Keratinocyte (primary cell): ENCODE data around the gene PTPRN2.

Experiments used
- EZH2 ChIP-seq: IDR thresholded peaks from one replicate; pipeline ENCODE4 v1.6.1; 2012; ENCODE audit warnings: inconsistent platforms, mild to moderate bottlenecking, low read length, moderate library complexity
- TF ChIP-seq, protein P1 (sequence below), 3 experiments: IDR thresholded peaks in 1 of 3; conservative IDR thresholded peaks in 1 of 3; optimal IDR thresholded peaks in 1 of 3; 2 replicates in 2 of 3; 3 replicates in 1 of 3; pipeline versions ENCODE3 to v1.5.1; 2011; ENCODE audit warnings: low read length in 3 of 3, mild to moderate bottlenecking in 3 of 3, moderate library complexity in 2 of 3, control low read depth in 1 of 3, inconsistent platforms in 1 of 3; ENCODE audit not compliant: insufficient read depth in 2 of 3; ENCODE audit errors: extremely low read depth in 1 of 3

DNA sequence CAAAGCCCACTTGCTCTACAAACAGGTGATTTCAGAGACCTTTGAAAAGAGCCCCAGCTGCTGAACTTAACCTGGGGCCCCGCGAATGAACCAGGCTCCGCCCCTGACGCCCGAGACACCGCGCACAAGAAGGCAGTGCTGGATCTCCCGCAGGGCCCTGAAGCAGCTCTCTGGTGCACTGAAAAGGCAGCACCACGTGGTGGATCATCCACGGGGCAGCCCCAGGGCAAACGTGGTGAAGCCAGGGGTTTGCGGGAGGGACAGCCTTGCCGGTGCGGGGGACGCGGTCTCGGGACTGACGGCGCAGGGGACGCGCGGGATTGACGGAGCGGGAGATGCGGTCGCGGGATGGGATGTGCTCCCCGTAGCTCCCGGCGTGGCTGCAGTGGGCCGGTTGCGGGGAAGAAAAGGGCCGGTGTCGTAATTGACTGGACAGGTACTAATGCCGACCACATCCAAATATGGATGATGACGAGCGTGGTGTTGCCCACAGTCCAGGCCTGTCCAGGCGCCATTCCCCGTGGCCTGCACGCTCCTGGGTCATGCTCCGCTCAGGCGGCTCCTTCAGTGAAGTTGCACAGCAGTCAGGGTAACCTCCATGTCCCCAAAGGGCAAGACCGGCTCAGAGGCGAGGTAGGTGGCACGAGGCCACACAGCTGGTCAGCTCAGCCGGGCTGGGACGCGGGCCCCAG lies 829.7 kb downstream of the PTPRN2 start:
- TF ChIP-seq, protein P1, sequence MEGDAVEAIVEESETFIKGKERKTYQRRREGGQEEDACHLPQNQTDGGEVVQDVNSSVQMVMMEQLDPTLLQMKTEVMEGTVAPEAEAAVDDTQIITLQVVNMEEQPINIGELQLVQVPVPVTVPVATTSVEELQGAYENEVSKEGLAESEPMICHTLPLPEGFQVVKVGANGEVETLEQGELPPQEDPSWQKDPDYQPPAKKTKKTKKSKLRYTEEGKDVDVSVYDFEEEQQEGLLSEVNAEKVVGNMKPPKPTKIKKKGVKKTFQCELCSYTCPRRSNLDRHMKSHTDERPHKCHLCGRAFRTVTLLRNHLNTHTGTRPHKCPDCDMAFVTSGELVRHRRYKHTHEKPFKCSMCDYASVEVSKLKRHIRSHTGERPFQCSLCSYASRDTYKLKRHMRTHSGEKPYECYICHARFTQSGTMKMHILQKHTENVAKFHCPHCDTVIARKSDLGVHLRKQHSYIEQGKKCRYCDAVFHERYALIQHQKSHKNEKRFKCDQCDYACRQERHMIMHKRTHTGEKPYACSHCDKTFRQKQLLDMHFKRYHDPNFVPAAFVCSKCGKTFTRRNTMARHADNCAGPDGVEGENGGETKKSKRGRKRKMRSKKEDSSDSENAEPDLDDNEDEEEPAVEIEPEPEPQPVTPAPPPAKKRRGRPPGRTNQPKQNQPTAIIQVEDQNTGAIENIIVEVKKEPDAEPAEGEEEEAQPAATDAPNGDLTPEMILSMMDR (optimal IDR thresholded peaks at IDR 0.05 in 1 of 3, IDR thresholded peaks at IDR 0.05 in 1 of 3, conservative IDR thresholded peaks at IDR 0.05 in 1 of 3; ENCODE audit: extremely low read depth in 1 of 3, insufficient read depth in 2 of 3, low read length in 3 of 3) = no peak
- TF ChIP-seq EZH2 = no peak
